ENCODE data around the gene CD247.
A peak's percentile ranks its signal among the peaks of the same experiment; 100 is the strongest.
"Not testable (repeated sequence)": the region's sequence is repeated elsewhere in the genome, so short reads cannot be mapped to it uniquely, and the experiment has no call there.

Gene CD247

DNA sequence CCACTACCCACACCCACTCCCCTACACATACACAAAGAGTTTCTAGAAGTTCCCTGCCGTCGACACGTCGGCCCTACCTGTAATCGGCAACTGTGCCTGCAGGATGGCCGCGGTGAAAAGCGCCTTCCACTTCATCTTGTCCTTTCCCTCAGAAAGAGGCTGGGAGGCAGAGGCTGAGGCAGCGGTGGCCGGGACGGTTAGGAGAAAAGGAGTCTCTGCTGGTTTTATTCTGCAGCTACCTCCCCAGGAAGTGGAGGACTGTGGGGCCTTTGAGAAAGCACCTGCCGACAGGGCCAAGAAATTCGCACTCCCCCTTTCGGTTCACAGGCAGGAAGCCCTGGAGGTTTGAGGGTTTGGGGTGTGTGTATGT is at the start of gene CD247:
CD247 (minus strand) TSS at position 199 of the 370 bp plus-strand sequence; CDS start at position 135, 64 bp downstream.
- peak; percentile 72 for DNase-seq

DNA sequence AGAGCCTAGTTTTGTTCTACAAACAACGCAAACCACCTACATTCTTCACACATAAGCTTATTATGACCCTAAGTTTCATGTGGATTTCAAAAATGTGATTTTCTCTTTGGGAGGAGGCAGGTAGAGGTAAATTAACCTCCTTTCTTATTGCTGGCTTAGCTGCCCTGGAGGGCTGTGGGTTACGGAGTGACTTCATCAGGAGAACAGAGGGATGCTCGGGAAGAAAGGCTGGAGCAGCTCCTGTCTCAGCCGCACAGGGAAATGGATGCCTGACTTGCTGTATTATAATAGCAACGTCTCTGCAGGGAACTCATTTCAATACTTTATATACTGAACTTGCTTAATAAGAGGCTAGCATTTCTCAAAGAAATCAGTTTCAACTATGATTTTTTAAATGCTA is 49.3 kb upstream of the CD247 start:
- no peak for DNase-seq

DNA sequence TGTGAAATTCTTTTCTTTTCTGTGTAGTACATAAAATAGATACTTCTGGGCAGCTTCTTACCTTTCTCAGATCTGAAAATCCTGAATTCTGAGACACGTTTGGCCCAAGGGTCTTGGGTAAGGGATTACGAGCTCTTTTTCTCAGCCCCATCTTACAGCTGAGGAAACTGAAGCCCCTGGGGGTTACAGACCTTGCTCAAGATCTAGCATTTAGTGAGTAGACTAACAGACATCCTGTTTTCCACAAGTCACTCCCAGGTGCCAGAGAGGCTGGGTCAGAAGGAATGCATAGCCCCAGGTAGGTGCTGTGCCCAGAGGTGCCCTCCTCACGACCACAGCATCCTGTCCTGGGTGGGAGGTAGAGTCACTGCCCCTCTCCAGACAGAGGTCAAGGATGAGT is 48.4 kb upstream of the CD247 start:
- no peak for DNase-seq

DNA sequence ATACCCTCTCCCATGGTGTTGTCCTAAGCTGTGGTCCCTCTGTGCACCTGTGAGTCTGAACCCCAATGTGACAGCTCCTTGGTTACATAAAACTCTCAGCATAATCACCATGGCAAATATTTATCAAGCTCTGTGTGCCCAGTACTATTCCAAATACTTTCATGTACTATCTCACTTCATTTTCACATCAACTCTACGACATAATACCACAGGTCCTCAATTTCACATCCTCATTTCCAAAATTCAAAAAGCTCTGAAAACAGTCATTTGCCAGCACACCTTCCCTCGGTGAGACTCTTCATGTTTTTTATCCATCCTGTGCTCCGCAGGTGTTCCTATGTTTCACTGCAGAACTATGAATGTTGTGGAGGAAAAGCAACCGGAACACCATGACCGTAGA is 47.6 kb upstream of the CD247 start:
- no peak for DNase-seq

DNA sequence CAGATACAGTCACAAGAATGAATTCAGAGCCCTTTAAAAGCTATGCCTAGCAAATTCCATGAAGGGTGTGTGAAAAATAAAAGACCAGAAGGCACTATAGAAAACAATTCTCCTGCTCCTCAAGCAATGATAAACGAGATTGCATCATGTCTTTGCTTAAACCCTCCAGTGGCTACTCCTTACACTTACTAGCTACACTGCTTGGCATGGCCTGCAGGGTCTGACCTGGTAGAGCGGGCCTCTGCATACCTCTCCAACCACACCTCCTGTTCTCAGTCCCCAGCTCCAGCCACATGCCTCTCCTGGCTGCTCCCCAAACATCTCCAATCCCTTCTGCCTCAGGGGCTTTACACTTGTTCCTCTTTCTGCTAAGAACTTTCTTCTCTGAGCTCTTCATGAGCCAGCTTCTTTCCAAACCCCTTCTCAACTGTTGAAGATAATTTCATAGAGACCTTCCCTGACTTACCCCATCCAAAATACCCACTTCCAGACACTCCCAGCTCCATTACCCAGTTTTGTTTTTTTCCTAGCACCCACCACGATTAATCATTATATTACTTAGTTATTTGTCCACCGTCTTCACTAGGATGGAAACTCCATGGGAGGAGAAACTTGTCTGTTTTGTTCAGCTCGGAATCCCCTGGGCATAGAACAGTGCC is 46.4 kb upstream of the CD247 start:
- DNase-seq: no peak

DNA sequence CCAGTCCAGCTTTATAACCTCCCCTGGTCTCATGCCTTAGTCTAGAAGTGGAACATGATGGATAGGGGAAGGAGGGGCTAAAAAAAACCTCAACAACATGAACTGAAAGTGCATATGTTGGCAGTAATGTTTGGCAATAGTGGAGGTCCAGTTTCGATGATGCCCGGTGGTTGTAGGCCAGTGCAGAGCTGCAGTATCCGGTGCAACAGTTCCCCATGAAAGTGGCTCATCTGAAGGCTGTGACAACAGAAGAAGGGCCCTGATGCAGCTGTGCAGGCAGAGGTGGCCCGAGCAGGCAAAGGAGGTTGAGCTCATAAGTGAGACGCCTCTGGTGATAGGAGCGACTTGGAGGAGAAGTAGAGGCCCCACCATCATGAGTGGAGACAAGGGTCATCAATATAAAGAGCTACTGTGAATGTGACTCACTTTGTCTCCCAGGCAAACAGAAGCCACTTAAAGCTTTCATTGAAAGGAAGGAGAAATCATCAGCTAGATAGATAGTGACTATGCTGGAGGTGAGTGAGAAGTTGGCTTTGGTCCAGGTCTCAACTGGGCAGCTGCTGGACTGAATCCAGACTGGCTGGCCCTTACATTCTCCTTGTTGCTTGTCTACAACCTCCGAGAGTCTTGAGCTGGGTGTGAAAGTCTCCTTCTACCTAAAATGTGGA is 45.4 kb upstream of the CD247 start:
- no peak for DNase-seq

DNA sequence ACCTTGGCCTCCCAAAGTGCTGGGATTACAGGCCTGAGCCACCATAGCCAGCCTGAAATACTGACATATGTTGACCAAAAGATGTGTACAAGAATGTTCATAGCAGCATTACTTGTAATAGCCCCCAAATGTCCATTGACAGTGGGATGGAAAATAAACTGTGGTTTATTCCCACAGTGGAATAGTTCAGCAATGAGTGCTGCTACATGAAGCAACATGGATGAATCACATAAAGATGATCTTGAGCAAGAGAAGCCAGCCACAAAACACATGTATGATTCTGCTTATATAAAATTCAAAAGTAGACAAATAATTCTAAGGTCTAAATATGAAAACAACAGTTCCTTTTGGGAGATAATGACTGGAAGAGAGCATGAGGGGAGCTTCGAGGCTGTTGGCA is 44.4 kb upstream of the CD247 start:
- no peak for DNase-seq

DNA sequence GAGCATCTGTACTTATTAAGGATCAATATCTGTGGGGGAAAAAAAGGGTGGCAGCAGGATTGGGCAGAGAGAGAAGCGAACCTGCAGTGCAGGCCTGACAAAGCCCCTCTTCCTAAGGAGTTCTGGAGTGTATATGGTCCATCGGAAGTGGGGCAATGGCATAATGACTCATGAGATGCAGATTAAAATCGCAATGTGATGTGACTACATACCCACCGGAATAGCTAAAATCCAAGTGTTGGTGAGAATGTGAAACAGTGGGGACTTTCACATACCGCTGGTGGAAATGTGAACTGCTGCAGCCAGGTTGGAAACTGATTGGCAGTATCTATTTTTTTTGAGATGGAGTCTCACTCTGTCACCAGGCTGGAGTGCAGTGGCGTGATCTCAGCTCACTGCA is 43.4 kb upstream of the CD247 start:
- DNase-seq: no peak

DNA sequence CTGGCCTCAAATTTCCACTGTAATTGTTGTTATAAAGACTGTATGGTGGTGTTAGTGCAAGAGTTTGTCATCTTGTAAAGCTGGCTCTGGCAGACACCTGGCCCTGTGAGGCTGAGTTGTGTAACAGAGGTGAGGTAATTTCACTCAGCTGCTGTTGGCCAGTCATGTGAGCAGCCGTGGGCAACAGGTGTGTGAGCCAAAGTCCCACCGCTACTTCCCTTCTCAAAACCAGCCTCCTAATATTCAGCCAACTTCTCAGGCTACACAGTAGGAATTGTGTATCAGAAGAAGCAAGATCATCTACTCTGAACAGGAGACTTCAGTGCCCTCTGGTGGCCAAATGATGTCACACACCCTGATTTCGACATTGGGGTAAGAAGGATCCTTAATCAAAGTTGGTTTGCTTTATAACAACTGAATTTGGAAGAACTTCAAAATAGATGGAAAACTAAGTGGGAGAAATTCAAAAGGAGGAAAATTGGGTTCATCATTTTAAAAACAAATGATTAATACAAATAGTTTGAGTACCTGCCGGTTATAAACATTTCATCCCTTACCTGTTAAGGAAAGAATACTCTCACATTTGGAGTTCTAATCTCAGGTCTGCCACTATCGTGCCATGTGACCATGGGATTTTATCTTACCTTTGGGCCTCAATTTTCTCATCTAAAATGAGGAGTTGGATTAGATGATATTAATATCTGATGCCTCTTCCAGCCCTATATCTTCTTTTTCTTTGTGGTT is 37.8 kb upstream of the CD247 start:
- DNase-seq: peak; percentile 52

DNA sequence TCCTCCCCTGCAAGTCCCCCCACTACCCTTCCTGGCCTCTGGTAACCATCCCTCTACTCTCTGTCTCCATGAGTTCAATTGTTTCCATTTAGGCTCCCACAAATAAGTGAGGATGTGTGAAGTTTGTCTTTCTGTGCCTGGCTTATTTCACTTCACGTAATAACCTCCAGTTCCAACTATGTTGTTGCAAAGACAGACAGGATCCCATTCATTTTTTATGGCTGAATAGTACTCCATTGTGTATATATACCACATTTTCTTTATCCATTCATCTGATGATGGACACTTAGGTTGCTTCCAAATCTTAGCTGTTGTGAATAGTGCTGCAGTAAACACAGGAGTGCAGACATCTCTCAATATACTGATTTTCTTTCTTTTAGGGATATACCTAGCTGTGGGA is 36.7 kb upstream of the CD247 start:
- DNase-seq: not testable (repeated sequence)

DNA sequence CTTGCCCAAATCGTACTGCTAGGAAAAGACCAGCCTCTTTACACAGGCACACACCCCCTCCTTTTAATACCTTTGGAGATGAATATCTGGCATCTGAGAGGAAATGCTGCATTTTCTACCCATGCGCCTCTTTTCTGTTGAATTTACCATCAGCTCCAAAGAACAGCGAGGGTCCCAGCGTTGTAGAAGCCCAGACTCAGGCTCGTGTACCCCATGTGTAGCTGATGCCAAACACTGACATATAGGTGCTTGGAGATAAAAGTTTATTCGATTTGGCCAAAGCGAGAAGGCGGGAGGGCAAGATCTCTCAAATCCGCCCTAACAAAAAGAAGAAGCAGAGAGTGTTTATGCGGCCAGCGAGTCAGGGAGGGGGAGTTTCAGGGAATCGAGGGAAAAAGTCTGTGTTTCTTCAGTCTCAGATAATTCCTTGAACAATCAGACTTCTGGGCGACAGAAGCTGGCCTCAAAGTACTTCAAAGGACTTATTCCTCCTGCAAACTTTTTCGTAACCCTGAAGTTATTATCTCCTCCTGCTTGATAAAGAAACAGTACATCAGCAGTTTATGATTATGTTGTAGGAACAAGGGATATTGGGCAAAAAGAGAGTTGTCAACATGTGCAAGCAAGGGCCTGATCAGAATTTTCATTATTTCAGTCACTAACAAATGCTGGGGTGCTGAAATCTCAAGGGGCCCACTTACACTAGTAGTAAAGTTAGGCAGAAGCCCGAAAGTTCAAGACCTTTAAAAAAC is 35.9 kb upstream of the CD247 start:
- DNase-seq: peak; percentile 3

DNA sequence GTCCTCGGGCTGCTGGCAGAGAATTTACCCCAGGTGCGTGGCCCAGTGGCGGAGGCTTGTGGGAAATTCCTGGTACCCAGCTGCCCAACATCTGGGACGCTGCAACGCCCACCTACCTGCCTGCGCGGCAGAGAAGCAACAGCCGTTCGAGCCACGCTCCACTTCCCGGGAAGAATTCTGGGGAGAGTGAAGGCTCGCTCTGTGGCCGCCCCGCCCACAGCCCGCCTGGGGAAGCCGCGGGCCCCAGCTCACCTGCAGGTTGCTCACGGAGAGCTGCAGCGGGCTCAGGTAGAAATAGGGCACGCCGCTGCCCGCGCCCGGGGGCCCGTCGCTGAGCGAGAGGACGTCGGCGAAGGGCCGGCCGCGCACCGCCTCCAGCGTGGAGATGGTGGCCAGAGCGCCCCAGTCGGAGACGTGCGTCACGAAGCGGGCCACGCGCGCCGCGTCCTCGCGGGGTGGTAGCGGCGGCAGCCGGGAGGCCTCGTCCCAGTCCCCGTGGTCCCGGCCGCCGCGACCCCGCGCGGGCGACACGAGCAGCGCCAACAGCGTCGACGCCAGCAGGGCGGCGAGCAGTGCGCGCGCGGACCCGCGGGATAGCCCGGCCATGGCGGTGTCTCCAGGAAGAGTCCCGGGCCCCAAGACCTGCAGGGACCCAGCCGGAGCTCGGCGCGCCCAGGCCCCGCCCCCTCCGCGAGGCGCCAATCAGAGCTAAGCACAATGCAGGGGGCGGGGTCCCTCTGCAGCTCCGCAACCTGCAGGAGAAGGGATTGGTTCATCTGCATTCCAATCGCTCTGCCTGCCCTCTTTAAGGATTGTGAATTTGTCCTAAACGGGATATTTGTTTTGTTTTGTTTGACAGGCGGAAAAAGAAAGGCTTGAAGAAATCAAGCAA is 35.1 kb upstream of the CD247 start, which contains the start of gene CREG1:
CREG1 (minus strand) TSS at position 627 of the 892 bp plus-strand sequence.
- peak; percentile 81 for DNase-seq

DNA sequence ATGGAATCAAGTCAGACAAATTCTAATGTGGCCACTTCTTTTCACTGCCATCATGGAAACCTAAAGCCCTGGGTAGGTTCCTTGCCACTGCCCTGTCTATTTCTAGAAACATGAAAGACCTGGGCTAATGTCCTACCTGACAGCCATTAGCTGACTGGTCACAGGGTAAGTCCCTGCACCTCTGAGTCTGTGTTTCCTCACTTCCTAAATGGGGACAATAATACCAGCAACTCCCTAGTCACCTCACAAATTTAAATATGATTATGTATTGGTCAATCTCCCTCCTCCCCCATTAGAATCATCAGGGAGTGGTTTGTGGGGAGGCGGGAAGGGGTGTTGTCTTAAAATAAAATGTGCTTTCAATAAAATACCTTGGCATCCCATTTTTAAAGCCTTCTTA is 33.0 kb upstream of the CD247 start:
- no peak for DNase-seq

DNA sequence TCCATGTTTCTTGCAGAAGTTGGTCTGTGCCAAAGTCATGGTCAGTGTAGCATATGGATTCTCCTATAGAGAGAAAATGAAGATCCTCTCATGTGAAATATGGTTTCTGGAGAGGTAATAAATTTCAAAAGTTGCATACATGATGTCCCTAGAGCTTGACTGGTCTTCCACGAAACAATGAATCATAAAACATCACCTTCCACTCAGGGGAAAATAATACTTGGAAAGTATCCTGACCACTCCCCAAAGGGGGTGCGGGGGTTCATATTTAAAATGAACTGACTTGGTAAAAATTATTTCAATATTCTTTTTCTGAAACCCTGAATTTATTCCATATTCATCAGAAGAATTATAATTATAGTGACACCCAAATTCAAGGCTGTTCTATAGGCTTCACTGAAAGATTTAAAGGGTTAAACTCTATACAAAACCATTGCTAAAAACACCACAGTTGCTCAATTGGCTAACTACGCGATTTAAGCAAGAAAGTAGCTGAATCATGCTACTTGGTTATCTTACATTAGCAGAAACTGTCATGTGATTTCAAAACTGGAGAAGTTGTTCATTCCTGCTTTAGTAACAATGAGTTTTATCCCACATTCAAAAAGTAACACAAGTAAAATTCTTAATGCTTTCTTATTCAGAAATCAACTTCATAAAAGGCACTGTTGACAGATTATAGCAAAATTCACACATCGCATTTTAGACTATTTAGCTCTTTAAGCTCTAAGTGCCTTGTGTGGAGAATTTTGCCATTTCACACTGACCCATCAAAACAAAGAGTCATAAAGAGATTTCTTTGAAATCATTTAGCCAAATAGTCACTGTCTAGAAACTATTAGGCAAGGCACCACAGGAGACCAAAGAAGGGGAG is 30.0 kb upstream of the CD247 start:
- DNase-seq: no peak

DNA sequence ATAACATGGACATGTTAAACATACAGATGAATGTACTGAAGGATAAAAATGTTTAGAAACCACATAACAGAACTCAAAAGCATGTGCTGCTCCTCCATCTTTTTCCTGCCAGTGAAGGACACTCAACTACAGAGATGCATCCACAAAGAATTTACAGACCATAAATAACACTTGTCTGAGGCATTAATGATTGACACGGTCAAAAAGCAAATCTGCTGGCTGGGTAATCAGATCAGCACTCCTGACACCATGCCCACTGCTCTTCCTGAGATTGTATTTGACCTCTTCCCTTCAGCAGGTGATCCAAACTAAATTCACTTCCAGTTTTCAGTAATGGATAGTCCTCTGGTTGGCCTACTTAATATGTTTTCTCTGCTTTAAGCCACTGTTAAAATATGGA is 28.6 kb upstream of the CD247 start:
- no peak for DNase-seq

DNA sequence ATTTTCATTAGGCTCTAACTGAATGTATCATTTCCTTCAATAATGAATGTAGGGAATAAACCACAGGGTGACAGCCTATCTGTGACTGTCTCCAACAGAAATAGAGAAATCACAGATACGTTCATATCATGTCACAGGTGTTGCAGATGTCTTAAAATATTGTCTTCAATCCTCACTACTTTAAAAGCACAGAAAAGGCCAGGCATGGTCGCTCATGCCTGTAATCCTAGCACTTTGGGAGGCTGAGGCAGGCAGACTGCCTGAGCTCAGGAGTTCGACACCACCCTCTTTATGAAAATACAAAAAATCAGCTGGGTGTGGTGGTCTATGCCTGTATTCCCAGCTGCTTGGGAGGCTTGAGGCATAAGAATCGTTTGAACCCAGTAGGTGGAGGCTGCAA is 27.0 kb upstream of the CD247 start:
- DNase-seq: no peak

DNA sequence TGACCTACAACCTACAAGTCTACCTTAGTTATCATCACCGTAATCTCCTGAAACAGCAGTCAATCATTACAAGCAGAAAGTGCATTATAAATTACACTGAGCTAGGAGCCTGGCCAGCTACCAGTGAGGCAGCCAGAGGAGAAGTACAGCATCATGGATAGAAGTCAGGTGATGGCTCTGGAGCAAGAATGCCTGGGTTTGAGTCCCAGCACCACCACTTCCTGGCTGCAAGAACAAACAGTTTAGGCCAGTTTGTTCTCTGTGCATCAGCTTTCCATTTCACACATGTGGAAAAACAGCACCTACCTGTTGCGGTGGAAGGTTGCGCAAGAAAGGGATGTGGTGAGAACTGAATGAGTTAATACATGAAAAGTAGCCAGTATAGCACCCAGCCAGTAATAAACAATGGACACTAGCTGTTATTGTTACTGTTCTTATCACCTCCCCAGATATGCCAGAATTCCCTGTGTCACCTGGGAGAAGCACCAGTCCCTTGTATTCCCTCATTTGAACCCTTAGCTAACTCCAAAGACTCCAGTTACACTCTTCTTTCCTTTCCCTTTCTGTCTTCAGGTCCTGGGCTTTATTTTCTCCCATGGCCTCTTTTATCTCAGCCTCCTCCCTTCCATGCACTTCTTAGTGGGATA is 26.2 kb upstream of the CD247 start:
- no peak for DNase-seq

DNA sequence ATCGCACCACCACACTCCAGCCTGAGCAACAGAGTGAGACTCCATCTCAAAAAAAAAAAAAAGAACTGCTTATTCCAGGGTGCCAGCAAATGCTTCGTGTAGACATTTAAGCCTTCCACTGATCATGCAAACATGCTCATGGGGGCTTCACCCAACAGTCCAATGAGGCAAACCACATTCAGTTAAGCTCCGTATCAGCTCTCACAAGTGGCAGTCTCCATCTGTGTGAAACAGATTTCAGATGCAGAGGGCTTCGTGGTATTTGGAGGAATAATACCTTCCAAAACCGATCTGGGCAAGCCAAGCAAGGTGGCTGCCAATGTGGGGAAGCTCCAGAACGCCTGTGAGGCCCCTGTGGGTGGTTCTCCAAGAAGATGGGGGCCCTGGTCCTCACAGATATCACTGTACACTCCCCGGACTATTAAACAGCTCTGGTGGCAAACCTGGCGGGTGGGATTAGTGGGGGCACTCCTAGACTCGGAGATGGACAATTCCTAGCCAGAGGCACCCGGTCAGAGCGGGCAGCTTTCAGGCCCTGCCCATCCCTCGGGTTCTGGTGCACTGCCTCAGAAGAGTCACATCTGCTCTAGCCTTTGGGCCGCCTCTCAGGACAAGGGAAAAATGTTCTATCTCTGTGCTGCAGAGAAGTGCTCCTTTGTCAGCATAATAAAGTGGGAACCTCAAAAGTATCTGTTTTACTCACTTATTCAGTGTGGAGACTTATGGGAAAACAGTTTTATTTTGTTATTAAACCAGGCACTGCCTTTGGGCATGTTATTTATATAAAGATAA is 25.1 kb upstream of the CD247 start:
- DNase-seq: no peak

DNA sequence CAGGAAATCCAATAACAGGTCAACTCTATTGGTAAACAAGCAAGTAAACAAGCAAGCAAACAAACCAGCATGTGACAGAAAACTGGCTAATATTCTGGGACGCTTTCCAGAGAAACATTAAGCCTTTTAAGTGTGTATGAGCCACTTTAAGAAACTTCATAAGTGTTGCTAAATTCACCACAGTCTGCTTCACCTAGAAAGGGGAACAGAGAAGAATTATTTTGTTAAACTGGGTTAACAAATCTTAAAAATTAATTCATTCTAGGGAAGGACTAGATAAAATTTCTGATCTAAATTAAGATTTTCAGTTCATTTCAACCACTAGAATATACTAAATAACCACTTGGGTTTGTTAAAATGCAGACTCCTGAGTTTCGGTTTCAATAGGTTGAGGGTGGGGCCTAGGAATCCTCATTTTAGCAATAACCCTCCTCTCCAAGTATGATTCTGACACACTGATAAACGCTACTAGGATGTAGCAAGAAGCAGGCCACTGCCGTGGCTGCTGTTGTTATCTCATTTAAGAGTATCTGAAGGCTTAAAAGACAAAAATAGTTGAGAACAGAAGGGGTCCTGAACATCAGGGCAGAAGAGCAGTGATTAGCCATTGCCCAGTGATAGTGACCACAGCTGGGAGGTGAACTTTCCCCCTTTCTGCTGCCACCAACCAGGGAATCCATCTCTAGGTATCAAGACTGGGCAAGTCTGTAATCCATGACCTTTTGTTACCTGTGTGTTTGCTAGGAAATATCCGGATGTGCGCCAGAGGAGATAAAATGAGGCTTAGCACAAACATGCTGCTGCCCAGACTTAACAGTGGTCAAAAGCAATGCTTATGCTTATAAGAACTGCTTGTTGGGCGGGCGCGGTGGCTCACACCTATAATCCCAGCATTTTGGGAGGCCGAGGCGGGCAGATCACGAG is 24.0 kb upstream of the CD247 start:
- no peak for DNase-seq
